GM15510 (cell line): ENCODE measurements around the gene MUL1.

ENCODE experiments used
- POLR2A ChIP-seq: IDR thresholded peaks from 3 replicates; pipeline ENCODE4 v1.6.1; 2011; ENCODE audit warnings: borderline replicate concordance; ENCODE audit not compliant: insufficient read length; ENCODE audit errors: extremely low read depth

MUL1 gene

DNA sequence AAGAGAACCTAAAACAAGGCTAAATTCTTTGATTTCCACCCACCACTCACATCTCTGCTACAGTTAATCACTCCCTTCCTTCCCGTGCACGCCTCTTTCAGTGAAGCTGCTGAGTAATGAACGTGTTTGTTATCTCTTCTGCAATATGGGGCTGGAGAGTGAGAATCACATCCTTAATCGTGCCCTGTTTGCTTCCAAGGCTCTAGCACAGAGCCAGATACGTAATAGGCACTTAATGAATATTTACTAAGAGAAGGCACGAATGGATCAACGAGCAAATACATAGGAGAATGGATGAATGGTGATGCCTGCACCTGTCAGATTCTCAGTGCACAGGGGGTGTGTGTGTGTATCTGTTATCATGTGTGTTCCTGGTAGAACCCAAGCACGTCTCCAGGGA is 22.4 kb upstream of the MUL1 start:
- no peak for TF ChIP-seq POLR2A

DNA sequence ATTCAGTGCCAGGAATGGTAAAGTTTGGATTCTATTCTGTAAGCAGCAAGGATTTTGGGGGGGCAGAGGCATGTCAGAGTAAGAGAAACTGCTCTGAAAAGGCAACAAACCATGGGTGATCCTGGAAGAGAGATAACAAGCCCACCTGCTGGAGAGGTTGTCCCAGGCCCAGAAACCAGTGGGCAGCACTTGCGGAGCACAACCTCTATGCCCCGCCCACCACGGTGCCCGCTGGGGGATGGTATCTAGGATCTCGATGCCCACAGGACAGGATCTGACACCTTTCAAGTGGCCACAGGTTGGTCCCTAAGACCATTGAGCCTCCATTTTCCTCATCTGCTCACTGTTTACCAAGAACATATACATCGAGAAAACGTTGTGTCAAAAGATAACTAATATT is 20.3 kb upstream of the MUL1 start:
- TF ChIP-seq POLR2A = no peak

DNA sequence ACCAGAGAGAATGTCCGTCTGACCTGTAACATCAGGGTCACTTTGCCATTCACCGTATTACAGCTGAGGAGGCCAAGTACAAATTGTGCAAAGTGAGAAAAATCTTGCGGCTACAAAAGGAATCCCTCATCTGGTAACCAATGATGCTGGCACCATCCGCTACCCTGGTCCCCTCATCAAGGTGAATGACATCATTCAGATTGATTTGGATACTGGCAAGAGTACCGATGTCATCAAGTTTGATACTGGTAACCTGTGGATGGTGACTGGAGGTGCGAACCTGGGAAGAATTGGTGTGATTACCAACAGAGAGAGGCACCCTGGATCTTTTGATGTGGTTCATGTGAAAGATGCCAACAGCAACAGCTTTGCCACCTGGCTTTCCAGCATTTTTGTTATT is 18.3 kb upstream of the MUL1 start:
- no peak for TF ChIP-seq POLR2A

- TF ChIP-seq POLR2A = no peak
These were observed 14.3 kb upstream of the MUL1 start for GRCh38 chr1:20521960-20522861.

- TF ChIP-seq POLR2A = no peak
These were observed 3.8 kb upstream of the MUL1 start for GRCh38 chr1:20511518-20512428.

GRCh38 chr1:20508411-20508771 is 440 bp upstream of the MUL1 start:
- no peak for TF ChIP-seq POLR2A

DNA sequence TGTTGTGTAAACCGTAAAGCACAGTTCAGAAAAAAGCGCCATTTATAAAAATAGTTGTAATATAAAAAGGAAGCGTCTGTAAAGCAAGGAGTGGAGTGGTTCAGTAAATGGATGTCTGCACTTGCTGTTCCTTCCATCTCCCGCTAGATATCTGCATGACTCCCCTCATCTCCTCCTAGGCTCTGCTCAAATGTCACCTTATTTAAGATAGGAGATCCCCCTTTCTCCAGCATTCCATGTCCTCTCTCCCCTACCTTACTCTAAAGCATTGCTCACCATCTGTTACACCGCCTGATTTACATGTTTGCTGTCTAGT is 745 bp downstream of the MUL1 start:
- no peak for TF ChIP-seq POLR2A

DNA sequence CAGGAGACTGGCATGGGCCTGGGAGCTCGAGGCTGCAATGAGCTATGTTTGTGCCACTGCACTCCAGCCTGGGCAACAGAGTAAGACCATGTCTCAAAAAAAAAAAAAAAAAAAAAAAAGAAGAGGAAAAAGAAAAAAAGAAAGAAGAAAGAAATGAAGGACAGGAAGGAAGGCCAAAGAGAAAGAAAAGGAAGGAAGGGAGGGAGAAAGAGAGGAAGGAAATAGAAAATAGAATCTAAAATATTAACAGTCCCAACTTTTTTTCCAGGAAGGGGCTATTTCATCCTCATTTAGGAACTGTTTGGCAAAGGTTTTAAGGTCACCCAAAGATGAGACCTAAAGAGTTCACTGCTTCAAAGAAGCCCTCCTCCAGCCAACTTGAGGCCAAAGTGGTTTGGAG is 2.5 kb downstream of the MUL1 start:
- no peak for TF ChIP-seq POLR2A

DNA sequence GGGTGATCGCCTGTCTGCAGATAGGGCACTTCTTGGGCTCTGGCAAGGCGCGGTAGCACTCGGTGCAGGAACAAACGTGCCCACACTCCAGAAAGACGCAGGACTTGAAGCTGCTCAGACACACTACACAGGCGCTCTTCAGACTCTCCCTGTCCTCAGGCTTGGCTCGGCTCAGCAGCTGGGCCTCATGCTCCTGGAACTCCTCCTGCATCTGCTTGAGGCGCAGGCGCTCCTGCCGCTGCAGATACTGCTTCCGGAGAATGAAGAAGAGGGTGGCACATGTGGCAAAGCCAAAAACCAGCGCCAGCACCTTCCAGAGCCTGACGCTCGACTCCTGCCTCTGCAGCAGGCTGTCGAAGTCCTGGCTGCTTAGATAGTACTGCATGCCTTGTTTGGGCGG is 7.2 kb downstream of the MUL1 start:
- TF ChIP-seq POLR2A = no peak

GRCh38 chr1:20499718-20500117 is 8.2 kb downstream of the MUL1 start:
- TF ChIP-seq POLR2A = no peak

GRCh38 chr1:20499105-20499504 is 8.8 kb downstream of the MUL1 start:
- TF ChIP-seq POLR2A = no peak

GRCh38 chr1:20498116-20498515 is 9.8 kb downstream of the MUL1 start:
- no peak for TF ChIP-seq POLR2A

DNA sequence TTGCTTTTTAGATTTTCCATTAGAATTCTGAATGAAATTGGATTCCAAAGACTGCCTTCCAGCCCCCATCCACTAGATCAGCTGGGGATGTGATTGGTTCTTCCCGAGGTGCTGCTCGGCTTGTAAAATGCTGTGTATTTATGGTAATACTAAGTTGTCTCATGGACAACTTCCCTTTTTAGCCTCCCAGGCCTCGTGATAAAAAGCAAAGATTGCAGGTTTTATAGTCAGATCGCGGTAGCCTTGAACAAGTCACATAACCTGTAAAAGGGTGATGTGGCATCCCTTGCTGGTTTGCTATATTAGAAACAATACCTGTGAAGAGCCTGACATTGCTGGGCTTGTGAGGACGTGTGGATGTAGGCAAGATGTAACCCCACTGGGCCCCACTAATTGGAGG is 10.4 kb downstream of the MUL1 start:
- no peak for TF ChIP-seq POLR2A

GRCh38 chr1:20496241-20496661 is 11.7 kb downstream of the MUL1 start:
- no peak for TF ChIP-seq POLR2A

DNA sequence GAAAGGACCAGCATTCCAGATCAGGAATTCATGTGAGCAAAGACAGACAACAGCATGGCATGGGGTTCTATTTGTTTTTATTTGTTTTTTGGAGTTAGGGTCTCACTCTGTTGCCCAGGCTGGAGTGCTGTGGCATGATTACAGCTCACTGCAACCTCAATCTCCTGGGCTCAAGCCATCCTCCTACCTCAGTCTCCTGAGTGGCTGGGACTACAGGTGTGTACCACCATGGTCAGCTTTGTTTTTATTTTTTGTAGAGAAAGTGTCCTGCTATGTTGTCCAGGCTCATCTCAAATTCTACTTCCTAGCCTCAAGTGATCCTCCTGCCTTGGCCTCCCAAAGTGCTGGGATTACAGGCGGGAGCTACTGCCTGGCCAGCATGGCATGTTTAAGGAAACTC is 12.3 kb downstream of the MUL1 start:
- no peak for TF ChIP-seq POLR2A
